ENCODE data around the gene CACNA1D.
"Not testable (repeated sequence)": the region's sequence is repeated elsewhere in the genome, so short reads cannot be mapped to it uniquely, and the experiment has no call there.

Gene CACNA1D

GRCh38 chr3:53616971-53617892, 122.8 kb downstream of the CACNA1D start:
- DNase-seq (ENCODE audit: low read depth): no peak

- no peak for DNase-seq (ENCODE audit: low read depth)
Observed at GRCh38 chr3:53617893-53618523, 123.6 kb downstream of the CACNA1D start.

- no peak for DNase-seq (ENCODE audit: low read depth)
Observed at GRCh38 chr3:53618524-53618906, 124.1 kb downstream of the CACNA1D start.

GRCh38 chr3:53618936-53619335, 124.5 kb downstream of the CACNA1D start:
- no peak for DNase-seq (ENCODE audit: low read depth)

GRCh38 chr3:53624061-53624857, 129.8 kb downstream of the CACNA1D start:
- no peak for DNase-seq (ENCODE audit: low read depth)

- DNase-seq (ENCODE audit: low read depth): no peak
Observed at GRCh38 chr3:53626876-53627275, 132.5 kb downstream of the CACNA1D start.

GRCh38 chr3:53628536-53629401, 134.4 kb downstream of the CACNA1D start:
- DNase-seq (ENCODE audit: low read depth): no peak

- DNase-seq (ENCODE audit: low read depth): no peak
Observed at GRCh38 chr3:53629402-53629723, 135.0 kb downstream of the CACNA1D start.

- no peak for DNase-seq (ENCODE audit: low read depth)
Observed at GRCh38 chr3:53630547-53630946, 136.1 kb downstream of the CACNA1D start.

GRCh38 chr3:53633197-53633787, 138.9 kb downstream of the CACNA1D start:
- no peak for DNase-seq (ENCODE audit: low read depth)

- DNase-seq (ENCODE audit: low read depth): no peak
Observed at GRCh38 chr3:53635041-53635440, 140.6 kb downstream of the CACNA1D start.

- DNase-seq (ENCODE audit: low read depth): not testable (repeated sequence)
Observed at GRCh38 chr3:53638806-53639205, 144.4 kb downstream of the CACNA1D start.

- DNase-seq (ENCODE audit: low read depth): no peak
Observed at GRCh38 chr3:53641397-53641796, 147.0 kb downstream of the CACNA1D start.

- no peak for DNase-seq (ENCODE audit: low read depth)
Observed at GRCh38 chr3:53642211-53642610, 147.8 kb downstream of the CACNA1D start.

- DNase-seq (ENCODE audit: low read depth): no peak
Observed at GRCh38 chr3:53643757-53644156, 149.3 kb downstream of the CACNA1D start.

GRCh38 chr3:53645754-53646153, 151.3 kb downstream of the CACNA1D start:
- DNase-seq (ENCODE audit: low read depth): no peak

GRCh38 chr3:53646723-53647122, 152.3 kb downstream of the CACNA1D start:
- DNase-seq (ENCODE audit: low read depth): no peak

- no peak for DNase-seq (ENCODE audit: low read depth)
Observed at GRCh38 chr3:53649816-53650215, 155.4 kb downstream of the CACNA1D start.

GRCh38 chr3:53650424-53650823, 156.0 kb downstream of the CACNA1D start:
- DNase-seq (ENCODE audit: low read depth): no peak

GRCh38 chr3:53650928-53651661, 156.7 kb downstream of the CACNA1D start:
- DNase-seq (ENCODE audit: low read depth): no peak

- no peak for DNase-seq (ENCODE audit: low read depth)
Observed at GRCh38 chr3:53651927-53652326, 157.5 kb downstream of the CACNA1D start.

All from GM04504 (cell line).